Smooth muscle cell (in vitro differentiated cells): ENCODE measurements around the gene DCP1A. TPM values are rescaled to one million over a fixed set of nuclear protein-coding genes. Genes with fewer than 3 reads are reported as not detected.
"Not testable (repeated sequence)": the region's sequence is repeated elsewhere in the genome, so short reads cannot be mapped to it uniquely, and the experiment has no call there.

Experiments
- DNase-seq: peaks from one replicate; lab custom pipeline; 2025; ENCODE audit not compliant: unreplicated experiment; lab: John Stamatoyannopoulos, UW
- H2AFZ ChIP-seq: fragments of 200-600 bp; sonication (generic); 2 replicates; pipeline ENCODE4 v1.6.0; 2016; ENCODE audit warnings: antibody characterized with exemption, low read depth, mild to moderate bottlenecking
- H3F3A ChIP-seq: fragments of 200-600 bp; sonication (generic); 2 replicates; pipeline ENCODE4 v1.6.0; 2017; ENCODE audit warnings: antibody characterized with exemption, low read depth
- H3K27ac ChIP-seq: fragments of 200-600 bp; sonication (generic); 2 replicates; pipeline ENCODE4 v1.5.1; 2016; ENCODE audit warnings: low read depth, mild to moderate bottlenecking
- H3K27me3 ChIP-seq: fragments of 200-600 bp; sonication (generic); 2 replicates; pipeline ENCODE4 v1.6.1; 2016; ENCODE audit warnings: low read depth, mild to moderate bottlenecking
- H3K36me3 ChIP-seq: fragments of 200-600 bp; sonication (generic); 2 replicates; pipeline ENCODE4 v1.5.1; 2016; ENCODE audit warnings: low read depth
- H3K4me1 ChIP-seq: fragments of 200-600 bp; sonication (generic); 2 replicates; pipeline ENCODE4 v1.5.1; 2016; ENCODE audit warnings: low read depth
- H3K4me2 ChIP-seq: fragments of 200-600 bp; sonication (generic); 2 replicates; pipeline ENCODE4 v1.6.0; 2016; ENCODE audit warnings: mild to moderate bottlenecking
- H3K4me3 ChIP-seq: fragments of 200-600 bp; sonication (generic); 2 replicates; pipeline ENCODE4 v1.5.1; 2016; ENCODE audit warnings: mild to moderate bottlenecking
- H3K79me2 ChIP-seq: fragments of 200-600 bp; sonication (generic); 2 replicates; pipeline ENCODE4 v1.6.0; 2016; ENCODE audit warnings: low read depth, mild to moderate bottlenecking
- H3K9ac ChIP-seq: fragments of 200-600 bp; sonication (generic); 2 replicates; pipeline ENCODE4 v1.6.0; 2016; ENCODE audit warnings: low read depth
- H3K9me3 ChIP-seq: fragments of 200-600 bp; sonication (generic); replicated peaks from 2 replicates; pipeline ENCODE4 v1.5.1; 2016; ENCODE audit warnings: low read depth
- H4K20me1 ChIP-seq: fragments of 200-600 bp; sonication (generic); 2 replicates; pipeline ENCODE4 v1.6.0; 2016; ENCODE audit warnings: low read depth
- WGBS: methylation state at CpG from one replicate; pipeline ENCODE4 v1.1.7; 2016; ENCODE audit warnings: low lambda C conversion rate; 5-methylcytosine and 5-hydroxymethylcytosine counted together
- polyA plus RNA-seq: library from polyadenylated mRNA; unstranded; fragments of >200 nt; fragmentation: Nextera tagmentation; extraction: Ambion mirVana; gene quantifications from 2 replicates; pipeline ENCODE4 v1.2.1, GENCODE V29; 2016
- total RNA-seq: library from RNA; depleted of rRNA; stranded (reverse); fragments of >200 nt; gene quantifications from 2 replicates; pipeline ENCODE4 v1.2.3, GENCODE V29; 2014
- TF ChIP-seq, protein P1 (sequence below): fragments of 200-600 bp; sonication (generic); IDR thresholded peaks from 2 replicates; pipeline ENCODE4 v1.5.1; 2017; ENCODE audit warnings: borderline replicate concordance, mild to moderate bottlenecking, antibody characterized with exemption; ENCODE audit not compliant: insufficient read depth, poor library complexity, severe bottlenecking

Gene DCP1A
- total and polyA plus RNA-seq, 2 experiments from 2014 or later = 24.7 to 43.5 TPM

DNA sequence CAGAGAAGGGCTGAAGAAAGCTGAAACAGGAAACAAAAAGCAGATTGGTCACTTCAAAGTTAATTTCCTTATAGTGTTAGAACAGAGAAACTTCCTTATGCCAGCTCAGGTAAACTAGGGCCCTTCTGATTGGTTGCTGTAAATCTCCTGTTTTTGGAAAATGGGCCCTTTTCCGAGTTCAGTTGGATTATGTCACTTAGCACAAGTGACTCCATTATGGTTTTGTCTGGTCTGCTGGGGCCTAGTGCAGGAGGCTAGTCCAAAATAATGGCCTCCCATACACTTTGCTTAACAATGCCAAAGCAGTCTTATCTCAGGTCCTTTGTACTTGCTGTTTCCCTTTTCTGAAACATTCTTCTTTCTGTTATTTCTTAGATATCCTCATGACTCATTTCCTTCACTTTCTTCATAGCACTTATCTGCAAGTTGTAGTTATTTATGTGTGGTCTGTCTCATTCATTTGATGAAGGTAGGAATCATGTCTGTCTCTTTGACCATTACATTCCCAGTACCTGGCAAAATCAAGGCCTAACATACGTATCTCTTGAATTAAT lies 7.7 kb upstream of the DCP1A start:
- no peaks in the 10 kb centered on the region for H3K79me2 ChIP-seq
- no peak overlapping the region for H3K9ac ChIP-seq
- peaks cover 3% of the 10 kb centered on the region for H3K4me1 ChIP-seq
- no peak overlapping the region for H3K27ac ChIP-seq
- no peaks in the 10 kb centered on the region for H3F3A ChIP-seq
- no peak for DNase-seq
- no peak overlapping the region for H3K4me3 ChIP-seq
- no peaks in the 10 kb centered on the region for H3K9me3 ChIP-seq
- no peak overlapping the region for H3K4me2 ChIP-seq
- H2AFZ ChIP-seq = no peak overlapping the region
- WGBS = 90% methylated on average over 2 of the region's 2 CpGs
- no peaks in the 10 kb centered on the region for H4K20me1 ChIP-seq
- no peaks in the 10 kb centered on the region for H3K27me3 ChIP-seq
- no peaks in the 10 kb centered on the region for H3K36me3 ChIP-seq
- TF ChIP-seq, protein P1, sequence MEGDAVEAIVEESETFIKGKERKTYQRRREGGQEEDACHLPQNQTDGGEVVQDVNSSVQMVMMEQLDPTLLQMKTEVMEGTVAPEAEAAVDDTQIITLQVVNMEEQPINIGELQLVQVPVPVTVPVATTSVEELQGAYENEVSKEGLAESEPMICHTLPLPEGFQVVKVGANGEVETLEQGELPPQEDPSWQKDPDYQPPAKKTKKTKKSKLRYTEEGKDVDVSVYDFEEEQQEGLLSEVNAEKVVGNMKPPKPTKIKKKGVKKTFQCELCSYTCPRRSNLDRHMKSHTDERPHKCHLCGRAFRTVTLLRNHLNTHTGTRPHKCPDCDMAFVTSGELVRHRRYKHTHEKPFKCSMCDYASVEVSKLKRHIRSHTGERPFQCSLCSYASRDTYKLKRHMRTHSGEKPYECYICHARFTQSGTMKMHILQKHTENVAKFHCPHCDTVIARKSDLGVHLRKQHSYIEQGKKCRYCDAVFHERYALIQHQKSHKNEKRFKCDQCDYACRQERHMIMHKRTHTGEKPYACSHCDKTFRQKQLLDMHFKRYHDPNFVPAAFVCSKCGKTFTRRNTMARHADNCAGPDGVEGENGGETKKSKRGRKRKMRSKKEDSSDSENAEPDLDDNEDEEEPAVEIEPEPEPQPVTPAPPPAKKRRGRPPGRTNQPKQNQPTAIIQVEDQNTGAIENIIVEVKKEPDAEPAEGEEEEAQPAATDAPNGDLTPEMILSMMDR = no peak

DNA sequence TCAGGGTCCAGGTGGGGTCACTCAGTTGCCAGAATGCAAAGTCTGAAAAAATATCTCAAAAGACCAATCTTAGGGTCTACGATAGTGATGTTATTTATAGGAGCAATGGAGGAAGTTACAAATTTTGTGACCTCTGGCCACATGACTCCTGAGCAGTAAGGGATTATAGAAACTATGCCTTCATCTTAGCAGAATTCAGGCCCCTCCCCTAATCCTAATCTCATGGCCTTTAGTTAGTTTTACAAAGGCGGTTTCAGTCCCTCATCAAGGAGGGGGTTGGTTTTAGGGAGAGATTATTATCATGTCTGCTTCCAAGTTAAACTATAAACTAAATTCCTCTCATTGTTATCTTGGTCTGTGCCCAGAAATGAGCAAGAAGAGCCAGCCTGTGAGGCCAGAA lies 5.9 kb upstream of the DCP1A start:
- no peaks in the 10 kb centered on the region for H3F3A ChIP-seq
- no peaks in the 10 kb centered on the region for H3K9me3 ChIP-seq
- DNase-seq = no peak
- no peak overlapping the region for H3K9ac ChIP-seq
- H3K4me1 ChIP-seq = peaks cover 3% of the 10 kb centered on the region
- no peak overlapping the region for H3K4me3 ChIP-seq
- H3K27me3 ChIP-seq = no peaks in the 10 kb centered on the region
- H3K79me2 ChIP-seq = no peaks in the 10 kb centered on the region
- H3K36me3 ChIP-seq = no peaks in the 10 kb centered on the region
- H2AFZ ChIP-seq = no peak overlapping the region
- H4K20me1 ChIP-seq = no peaks in the 10 kb centered on the region
- H3K27ac ChIP-seq = no peak overlapping the region
- H3K4me2 ChIP-seq = no peak overlapping the region
- TF ChIP-seq, protein P1 = no peak
- WGBS = 69% methylated on average over 2 of the region's 2 CpGs

DNA sequence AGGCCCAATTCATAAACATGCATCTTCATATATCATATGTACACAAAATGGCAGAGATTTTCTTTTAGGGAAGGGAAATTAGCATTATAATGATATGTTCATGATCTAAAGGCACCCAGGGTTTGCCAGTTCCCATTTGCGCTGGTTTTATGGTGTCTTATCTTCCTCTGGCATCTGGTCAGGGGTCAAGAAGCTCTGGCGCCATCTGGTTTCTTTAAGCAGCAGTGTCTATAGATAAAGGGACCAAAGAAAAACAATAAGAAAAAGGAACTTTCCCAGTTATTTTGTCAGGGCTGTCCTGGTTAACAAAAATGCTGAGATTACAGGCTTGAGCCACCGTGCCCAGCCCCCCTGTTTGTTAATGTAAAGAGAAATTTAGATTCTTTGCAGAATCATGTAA lies 3.3 kb upstream of the DCP1A start:
- Histone ChIP-seq H3F3A (no peaks in the 10 kb centered on the region), H2AFZ (peak overlapping the region; percentile 44), H3K79me2 (peaks cover 16% of the 10 kb centered on the region), H3K4me3 (no peak overlapping the region), H3K4me2 (no peak overlapping the region), H3K27me3 (no peaks in the 10 kb centered on the region), H3K36me3 (no peaks in the 10 kb centered on the region), H3K4me1 (peaks cover 11% of the 10 kb centered on the region), H3K27ac (no peak overlapping the region), H3K9ac (no peak overlapping the region), H4K20me1 (peaks cover 5% of the 10 kb centered on the region), H3K9me3 (no peaks in the 10 kb centered on the region)
- TF ChIP-seq, protein P1 = peak; percentile 8
- 9% methylated on average over 3 of the region's 3 CpGs for WGBS
- DNase-seq = no peak

DNA sequence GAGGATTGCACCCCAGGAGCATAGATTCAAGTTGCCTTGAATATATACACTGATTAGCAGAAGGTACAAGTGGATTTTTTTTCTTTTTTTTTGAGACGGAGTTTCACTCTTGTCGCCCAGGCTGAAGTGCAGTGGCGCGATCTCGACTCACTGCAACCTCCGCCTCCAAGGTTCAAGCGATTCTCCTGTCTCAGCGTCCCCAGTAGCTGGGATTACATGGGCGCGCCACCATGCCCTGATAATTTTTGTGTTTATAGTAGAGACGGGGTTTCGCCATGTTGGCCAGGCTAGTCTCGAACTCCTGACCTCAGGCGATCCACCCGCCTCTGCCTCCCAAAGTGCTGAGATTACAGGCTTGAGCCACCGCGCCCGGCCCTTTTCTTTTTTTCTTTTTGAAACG lies 775 bp upstream of the DCP1A start:
- Histone ChIP-seq H3K4me2 (peak overlapping the region; percentile 91), H4K20me1 (peaks cover 29% of the 10 kb centered on the region), H3K79me2 (peaks cover 41% of the 10 kb centered on the region), H3K27ac (peak overlapping the region; percentile 92), H3K9ac (peak overlapping the region; percentile 86), H3K4me1 (peaks cover 19% of the 10 kb centered on the region), H3K4me3 (peak overlapping the region; percentile 91), H2AFZ (peak overlapping the region; percentile 96)
- not testable (repeated sequence) for H3K27me3 ChIP-seq, H3K9me3 ChIP-seq, H3F3A ChIP-seq, H3K36me3 ChIP-seq, DNase-seq
- 89% methylated on average over 19 of the region's 19 CpGs for WGBS
